Measurements from ENCODE around the gene SLC18A2. TPM values are rescaled to one million over a fixed set of nuclear protein-coding genes. Genes with fewer than 3 reads are reported as not detected.

The SLC18A2 gene
- total RNA-seq, 1 experiment from 2014 or later: not detected

Other genes with a start within 250 kb of the SLC18A2 start
- gene SHTN1, start 235.9 kb upstream of the SLC18A2 start, total RNA-seq (2014; rRNA removed; shearing (Covaris generic)): 187 and 201 TPM in 2 replicates
- 1.1 and 1.3 TPM in 2 replicates for gene VAX1, start 102.8 kb upstream of the SLC18A2 start, total RNA-seq (2014; rRNA removed; shearing (Covaris generic))
- not detected in 2 replicates for gene KCNK18, start 43.6 kb upstream of the SLC18A2 start, total RNA-seq (2014; rRNA removed; shearing (Covaris generic))
- 8.5 and 14.1 TPM in 2 replicates for gene PDZD8, start 134.3 kb downstream of the SLC18A2 start, total RNA-seq (2014; rRNA removed; shearing (Covaris generic))

All from SK-MEL-5 (cell line).